ENCODE results near the gene INO80C. TPM values are rescaled to one million over a fixed set of nuclear protein-coding genes. Genes with fewer than 3 reads are reported as not detected.
A peak's percentile ranks its signal among the peaks of the same experiment; 100 is the strongest.

INO80C gene
- total and polyA plus RNA-seq, 2 of the 4 experiments (the other 2 are of a cell fraction), result 5.6 to 17.1 TPM

- TF ChIP-seq MXI1 (IDR thresholded peaks at IDR 0.05; ENCODE audit: borderline replicate concordance, low read depth, low read length) (peak; percentile 87; the same call in 1 of the 2 replicates), BHLHE40 (IDR thresholded peaks at IDR 0.05; ENCODE audit: low read depth, low read length) (peak; percentile 88), CHD1 (IDR thresholded peaks at IDR 0.05; ENCODE audit: low read depth, low read length) (0 out of 2 replicates have a peak, but pooled peaks have one; percentile 71), FOS (IDR thresholded peaks at IDR 0.05; ENCODE audit: low read depth, low read length) (no peak), RFX5 (IDR thresholded peaks at IDR 0.05; ENCODE audit: low read depth, low read length) (peak; percentile 56; the same call in 1 of the 2 replicates), CEBPB (IDR thresholded peaks at IDR 0.05; ENCODE audit: low read depth, low read length) (no peak), MAZ (IDR thresholded peaks at IDR 0.05; ENCODE audit: borderline replicate concordance, low read depth, low read length) (peak; percentile 82)
These were observed at the start of gene INO80C (continued) for GRCh38 chr18:35497370-35498197.

Measured in IMR-90 (cell line).